ENCODE results near the gene ANKRD36B. TPM values are rescaled to one million over a fixed set of nuclear protein-coding genes. Genes with fewer than 3 reads are reported as not detected.
"Not testable (repeated sequence)": the region's sequence is repeated elsewhere in the genome, so short reads cannot be mapped to it uniquely, and the experiment has no call there.

The ANKRD36B gene
- polyA plus RNA-seq, 4 donors: 12.2 to 21.5 (median 20.5) TPM

- DNase-seq (ENCODE audit: low read depth in 4 of 4, low spot score in 3 of 4): not testable (repeated sequence)
Measured at GRCh38 chr2:97550498-97550897, 39.2 kb downstream of the ANKRD36B start.

- not testable (repeated sequence) for DNase-seq (ENCODE audit: low read depth in 4 of 4, low spot score in 3 of 4)
Measured at GRCh38 chr2:97549058-97549457, 40.6 kb downstream of the ANKRD36B start.

- not testable (repeated sequence) for DNase-seq (ENCODE audit: low read depth in 4 of 4, low spot score in 3 of 4)
Measured at GRCh38 chr2:97548536-97548935, 41.1 kb downstream of the ANKRD36B start.

- no peak for DNase-seq (ENCODE audit: low read depth in 4 of 4, low spot score in 3 of 4)
Measured at GRCh38 chr2:97546711-97547110, 43.0 kb downstream of the ANKRD36B start.

- not testable (repeated sequence) for DNase-seq (ENCODE audit: low read depth in 4 of 4, low spot score in 3 of 4)
Measured at GRCh38 chr2:97544911-97545310, 44.8 kb downstream of the ANKRD36B start.

GRCh38 chr2:97525904-97526303, 63.8 kb downstream of the ANKRD36B start:
- not testable (repeated sequence) for DNase-seq (ENCODE audit: low read depth in 4 of 4, low spot score in 3 of 4)

GRCh38 chr2:97523816-97524215, 65.9 kb downstream of the ANKRD36B start:
- DNase-seq (ENCODE audit: low read depth in 4 of 4, low spot score in 3 of 4): not testable (repeated sequence)

- DNase-seq (ENCODE audit: low read depth in 4 of 4, low spot score in 3 of 4): not testable (repeated sequence)
Measured at GRCh38 chr2:97522916-97523555, 66.6 kb downstream of the ANKRD36B start.

GRCh38 chr2:97495651-97496050, 94.0 kb downstream of the ANKRD36B start:
- not testable (repeated sequence) for DNase-seq (ENCODE audit: low read depth in 4 of 4, low spot score in 3 of 4)

GRCh38 chr2:97490141-97490540, 99.5 kb downstream of the ANKRD36B start:
- DNase-seq (ENCODE audit: low read depth in 4 of 4, low spot score in 3 of 4): not testable (repeated sequence)

Other genes with a start within 250 kb of the ANKRD36B start
- gene COX5B, start 56.2 kb upstream of the ANKRD36B start, polyA plus RNA-seq (ENCODE audit: insufficient read length in 4 of 4): 100 to 1,000 TPM; 174 to 223 (median 199) TPM
- gene ACTR1B, start 74.2 kb upstream of the ANKRD36B start, polyA plus RNA-seq (ENCODE audit: insufficient read length in 4 of 4): 10 to 100 TPM; 57.5 to 68.9 (median 60.9) TPM
- 10 to 100 TPM in 1 of 4 donors, 1 to 10 TPM in 3; 6.3 to 13.5 (median 9.1) TPM for gene C2orf92, start 79.8 kb upstream of the ANKRD36B start, polyA plus RNA-seq (ENCODE audit: insufficient read length in 4 of 4)
- gene ZAP70, start 123.7 kb upstream of the ANKRD36B start, polyA plus RNA-seq (ENCODE audit: insufficient read length in 4 of 4): 1 to 10 TPM; 1.2 to 2.2 (median 1.7) TPM

Measured in right renal pelvis (tissue), 4 donors.